HG03558 (cell line): ENCODE data around the gene TWNK.
"Not testable (repeated sequence)": the region's sequence is repeated elsewhere in the genome, so short reads cannot be mapped to it uniquely, and the experiment has no call there.

Experiments used
- ATAC-seq: cut with Tn5 transposase; IDR thresholded peaks from one replicate; pipeline ENCODE4 v1.9.1; 2021; ENCODE audit warnings: moderate number of reproducible peaks; ENCODE audit not compliant: unreplicated experiment; ENCODE audit errors: extremely low read depth

TWNK gene

DNA sequence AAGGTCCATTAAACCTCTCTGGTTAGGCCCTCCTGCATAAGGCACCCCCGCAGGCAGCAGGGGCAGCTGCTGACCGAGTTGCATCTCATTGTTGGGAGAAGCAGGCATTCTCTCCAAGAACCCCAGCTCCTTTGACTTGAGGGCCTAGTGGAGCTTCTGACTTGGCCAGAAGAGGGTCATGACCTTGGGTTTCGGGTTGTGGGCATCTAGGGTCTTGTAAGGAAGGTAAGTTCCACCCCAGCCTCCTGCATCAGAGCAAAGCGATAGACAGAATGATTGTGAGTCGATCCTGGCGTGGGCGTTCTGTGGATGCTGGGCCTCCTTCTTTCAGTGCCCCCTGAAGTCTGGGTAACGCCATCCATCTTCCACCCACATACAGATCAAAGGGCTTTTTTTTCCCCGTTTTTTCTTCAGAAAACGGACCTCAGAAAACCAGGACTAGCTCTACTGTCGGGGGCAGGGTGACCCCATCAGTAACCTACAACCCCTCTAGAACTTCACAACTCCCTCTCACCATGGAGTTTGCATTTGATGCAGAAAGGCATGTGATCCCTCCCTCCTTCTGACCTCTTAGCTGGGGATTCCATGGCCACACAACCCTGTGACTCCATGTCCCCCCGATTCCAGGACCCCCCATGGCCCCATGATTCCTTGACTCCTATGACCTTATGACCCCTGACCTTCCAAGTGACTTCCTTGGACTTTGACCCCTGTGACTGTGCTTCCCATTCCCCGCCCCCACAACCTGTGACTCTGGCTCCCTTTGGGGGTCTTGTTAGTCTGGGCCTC, 15.0 kb upstream of the TWNK start:
- ATAC-seq = no peak

DNA sequence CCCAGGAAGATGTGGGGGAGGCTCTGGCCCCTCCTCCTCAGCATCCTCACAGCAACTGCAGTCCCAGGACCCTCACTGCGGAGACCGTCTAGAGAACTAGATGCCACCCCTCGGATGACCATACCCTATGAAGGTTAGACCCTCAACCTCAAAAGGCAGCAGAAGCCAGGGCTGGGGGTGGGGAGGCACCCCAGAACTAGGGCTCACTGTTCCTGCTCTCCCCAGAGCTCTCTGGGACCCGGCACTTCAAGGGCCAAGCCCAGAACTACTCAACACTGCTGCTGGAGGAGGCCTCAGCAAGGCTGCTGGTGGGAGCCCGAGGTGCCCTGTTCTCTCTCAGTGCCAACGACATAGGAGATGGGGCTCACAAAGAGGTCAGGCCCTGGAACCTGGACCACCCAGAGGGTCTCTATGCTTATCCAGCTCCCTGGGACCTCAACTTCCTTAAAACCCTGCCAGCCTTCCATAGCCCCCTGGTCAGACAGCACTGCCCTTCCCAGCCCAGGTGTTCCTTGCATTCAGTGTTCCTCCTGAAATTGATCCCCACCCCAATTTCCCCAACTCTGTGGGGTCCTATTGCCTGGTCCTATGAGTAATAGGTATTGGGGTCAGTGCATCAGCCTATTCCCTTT, 14.3 kb upstream of the TWNK start:
- no peak for ATAC-seq

DNA sequence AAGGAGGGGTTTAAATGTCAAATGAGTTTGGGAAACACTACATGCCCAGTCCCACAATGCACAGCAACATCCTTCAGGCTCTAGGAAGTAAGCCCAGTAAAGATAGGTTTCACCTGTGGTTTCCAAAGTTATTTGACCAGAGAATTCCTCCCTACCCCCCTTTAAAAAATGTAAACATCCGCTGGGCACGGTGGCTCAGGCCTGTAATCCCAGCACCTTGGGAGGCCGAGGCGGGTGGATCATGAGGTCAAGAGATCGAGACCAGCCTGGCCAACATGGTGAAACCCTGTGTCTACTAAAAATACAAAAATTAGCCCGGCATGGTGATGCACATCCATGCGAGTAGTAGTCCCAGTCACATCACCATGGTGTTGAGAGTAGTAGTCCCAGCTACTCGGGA, 11.9 kb upstream of the TWNK start:
- ATAC-seq = not testable (repeated sequence)

DNA sequence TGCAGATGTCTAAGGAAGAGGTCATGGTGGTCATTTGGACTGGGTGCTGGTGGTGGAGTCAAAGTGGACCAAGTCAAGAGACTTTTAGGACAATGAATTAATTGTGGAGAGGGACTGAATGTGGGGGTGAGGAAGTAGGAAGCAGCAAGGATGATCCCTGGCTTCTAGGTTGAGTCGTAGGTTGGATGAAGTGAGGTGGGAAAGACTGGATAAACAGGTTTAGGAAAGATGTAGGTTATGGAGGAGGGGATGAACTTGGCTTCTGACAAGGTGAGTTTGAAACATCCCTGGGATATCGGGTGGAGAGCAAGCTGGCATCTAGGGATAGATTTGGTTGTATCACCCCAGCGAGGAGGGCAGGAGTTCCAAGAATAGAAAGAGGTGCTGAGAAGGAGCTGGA, 10.4 kb upstream of the TWNK start:
- no peak for ATAC-seq

DNA sequence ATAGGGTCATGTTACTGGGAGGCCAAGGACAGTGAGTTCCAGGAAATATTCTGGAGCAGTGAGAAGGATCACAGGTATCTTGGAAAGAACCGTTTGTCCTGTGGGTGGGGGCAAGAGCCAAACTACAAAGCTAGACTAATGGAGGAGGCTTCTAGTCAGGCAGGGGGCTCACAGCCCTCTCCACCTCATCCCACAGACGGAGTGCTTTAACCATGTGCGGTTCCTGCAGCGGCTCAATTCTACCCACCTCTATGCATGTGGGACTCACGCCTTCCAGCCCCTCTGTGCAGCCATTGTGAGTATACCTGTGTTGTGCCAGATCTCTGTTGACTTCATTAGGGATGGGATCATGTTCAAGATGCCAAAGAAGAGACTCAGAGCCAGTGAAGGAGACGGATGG, 9.9 kb upstream of the TWNK start:
- no peak for ATAC-seq

DNA sequence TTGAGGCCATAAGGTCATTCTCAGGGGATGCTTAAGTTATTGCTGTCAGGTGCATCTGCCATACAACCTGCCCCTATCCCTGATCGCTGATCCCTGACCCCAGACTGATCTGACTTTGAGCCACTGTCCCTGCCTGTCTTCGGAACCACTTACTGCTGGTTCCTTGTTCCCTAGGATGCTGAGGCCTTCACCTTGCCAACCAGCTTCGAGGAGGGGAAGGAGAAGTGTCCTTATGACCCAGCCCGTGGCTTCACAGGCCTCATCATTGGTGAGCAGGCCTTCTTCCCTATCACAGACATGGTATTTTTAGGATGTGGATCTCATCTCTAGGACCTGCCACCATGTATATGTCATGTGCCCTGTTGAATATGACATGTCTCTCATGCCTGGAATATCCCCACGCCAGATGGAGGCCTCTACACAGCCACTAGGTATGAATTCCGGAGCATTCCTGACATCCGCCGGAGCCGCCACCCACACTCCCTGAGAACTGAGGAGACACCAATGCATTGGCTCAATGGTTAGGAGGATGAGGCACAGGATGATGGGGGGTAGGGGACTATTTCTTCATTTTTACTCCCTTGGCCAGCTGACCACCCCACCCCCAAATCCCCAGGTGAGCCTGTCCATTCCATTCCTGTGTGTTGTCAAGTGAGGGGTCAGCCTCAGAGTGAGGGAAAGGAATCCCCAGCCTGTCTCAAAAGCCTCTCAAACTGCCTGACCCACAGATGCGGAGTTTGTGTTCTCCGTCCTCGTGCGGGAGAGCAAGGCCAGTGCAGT, 9.0 kb upstream of the TWNK start:
- no peak for ATAC-seq

DNA sequence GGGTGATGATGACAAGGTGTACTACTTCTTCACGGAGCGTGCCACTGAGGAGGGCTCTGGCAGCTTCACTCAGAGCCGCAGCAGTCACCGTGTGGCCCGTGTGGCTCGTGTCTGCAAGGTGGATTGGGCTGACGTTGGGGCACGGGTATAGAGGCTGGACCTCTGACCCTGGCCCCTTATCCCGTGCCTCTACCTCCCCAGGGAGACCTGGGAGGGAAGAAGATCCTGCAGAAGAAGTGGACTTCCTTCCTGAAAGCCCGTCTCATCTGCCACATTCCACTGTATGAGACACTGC, 8.5 kb upstream of the TWNK start:
- ATAC-seq = no peak

DNA sequence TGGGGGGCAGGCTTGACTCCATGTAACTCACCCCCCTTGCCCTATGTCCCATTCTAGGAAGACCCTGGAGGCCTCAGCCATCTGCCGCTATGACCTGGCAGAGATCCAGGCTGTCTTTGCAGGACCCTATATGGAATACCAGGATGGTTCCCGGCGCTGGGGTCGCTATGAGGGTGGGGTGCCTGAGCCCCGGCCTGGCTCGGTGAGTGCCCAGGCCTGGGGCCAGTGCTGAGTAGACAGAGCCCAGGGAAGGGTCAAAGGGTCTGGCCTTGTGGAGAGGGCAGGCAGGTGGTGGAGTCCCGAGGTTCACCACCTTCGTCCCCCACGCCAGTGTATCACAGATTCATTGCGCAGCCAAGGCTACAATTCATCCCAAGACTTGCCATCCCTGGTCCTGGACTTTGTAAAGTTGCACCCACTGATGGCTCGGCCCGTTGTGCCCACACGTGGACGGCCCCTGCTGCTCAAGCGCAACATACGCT, 7.5 kb upstream of the TWNK start:
- no peak for ATAC-seq

DNA sequence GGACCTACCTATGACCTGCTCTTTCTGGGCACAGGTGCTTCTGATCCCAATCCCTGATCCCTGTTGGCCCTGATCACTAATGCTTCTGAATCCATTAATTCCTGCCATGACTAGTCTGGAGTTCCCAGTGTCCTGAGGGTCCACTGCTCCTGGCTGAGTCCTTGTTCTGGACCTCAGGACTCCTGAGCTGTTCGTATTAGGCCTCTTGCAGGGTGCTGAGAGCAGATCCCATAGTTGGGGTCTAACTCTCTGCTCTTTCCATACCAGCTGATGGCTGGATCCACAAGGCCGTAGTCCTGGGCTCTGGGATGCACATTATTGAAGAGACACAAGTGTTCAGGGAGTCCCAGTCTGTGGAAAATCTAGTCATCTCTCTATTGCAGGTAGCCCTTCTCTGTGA, 7.0 kb upstream of the TWNK start:
- no peak for ATAC-seq

DNA sequence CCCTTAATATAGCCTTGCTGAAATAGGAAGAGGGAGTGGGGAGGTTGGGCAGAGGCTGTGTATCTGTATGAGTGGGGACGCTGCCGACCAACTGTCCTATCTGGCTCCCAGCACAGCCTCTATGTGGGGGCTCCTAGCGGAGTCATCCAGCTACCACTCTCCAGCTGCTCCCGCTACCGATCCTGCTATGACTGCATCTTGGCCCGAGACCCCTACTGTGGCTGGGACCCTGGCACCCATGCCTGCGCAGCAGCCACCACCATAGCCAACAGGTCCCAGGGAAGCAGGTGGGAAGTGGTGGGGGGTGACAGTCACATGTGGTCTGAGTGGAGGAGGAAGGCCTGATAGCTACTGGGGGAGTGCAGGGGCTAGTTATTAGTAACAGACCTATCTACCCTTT, 6.6 kb upstream of the TWNK start:
- no peak for ATAC-seq

DNA sequence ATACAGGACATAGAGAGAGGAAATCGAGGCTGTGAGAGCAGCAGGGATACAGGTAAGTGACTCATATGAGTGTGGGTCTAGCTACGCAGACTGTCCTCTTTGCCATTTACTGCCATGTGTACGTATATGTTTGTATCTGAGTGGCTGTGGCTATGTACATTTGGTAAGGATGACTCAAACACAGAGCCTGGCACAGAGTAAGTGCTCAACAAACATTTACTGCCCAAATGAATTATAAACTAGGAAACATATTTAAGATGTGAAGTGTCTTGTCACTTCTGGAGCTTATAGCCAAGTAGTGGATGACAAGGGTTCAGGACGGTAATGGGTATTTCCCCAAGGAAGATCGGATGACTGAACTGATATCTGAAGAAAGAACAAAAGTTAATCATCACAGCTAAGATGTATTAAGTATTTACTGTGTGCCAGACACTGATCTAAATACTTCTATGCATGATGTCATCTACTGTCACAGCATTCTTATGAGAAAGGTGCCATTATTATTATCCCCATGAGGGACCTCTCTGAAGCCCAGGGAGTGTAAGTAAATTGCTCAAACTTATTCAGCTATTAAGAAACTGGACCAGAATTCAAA, 6.1 kb upstream of the TWNK start:
- ATAC-seq = no peak

DNA sequence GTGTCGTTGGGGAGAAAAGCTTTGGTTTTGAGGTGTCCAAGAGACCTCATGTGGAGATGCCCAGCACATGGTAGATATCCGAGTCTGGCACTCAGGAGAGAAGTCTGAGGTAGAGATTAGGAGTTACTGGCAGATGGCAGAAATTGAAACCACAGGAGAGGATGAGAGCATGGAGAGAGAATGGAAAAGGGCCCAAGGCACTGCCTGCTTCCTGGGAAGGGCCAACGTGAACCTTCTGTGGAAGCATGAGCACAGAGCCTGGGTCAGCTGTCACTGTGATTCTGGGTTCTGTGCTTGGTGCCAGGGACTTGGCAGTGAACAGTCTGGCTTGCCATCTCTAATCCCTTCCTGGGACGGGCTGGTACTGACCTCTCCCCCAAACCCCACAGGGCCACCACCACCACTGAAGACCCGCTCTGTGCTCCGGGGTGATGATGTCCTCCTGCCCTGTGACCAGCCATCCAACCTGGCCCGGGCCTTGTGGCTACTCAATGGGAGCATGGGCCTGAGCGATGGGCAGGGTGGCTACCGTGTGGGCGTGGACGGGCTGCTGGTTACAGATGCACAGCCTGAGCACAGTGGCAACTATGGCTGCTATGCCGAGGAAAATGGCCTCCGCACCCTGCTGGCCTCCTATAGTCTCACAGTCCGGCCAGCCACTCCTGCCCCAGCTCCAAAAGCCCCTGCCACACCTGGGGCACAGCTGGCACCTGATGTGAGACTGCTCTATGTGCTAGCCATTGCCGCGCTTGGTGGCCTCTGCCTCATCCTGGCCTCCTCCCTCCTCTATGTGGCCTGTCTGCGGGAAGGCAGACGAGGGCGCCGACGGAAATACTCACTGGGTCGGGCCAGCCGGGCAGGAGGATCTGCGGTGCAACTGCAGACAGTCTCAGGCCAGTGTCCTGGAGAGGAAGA, 4.2 kb upstream of the TWNK start:
- no peak for ATAC-seq

DNA sequence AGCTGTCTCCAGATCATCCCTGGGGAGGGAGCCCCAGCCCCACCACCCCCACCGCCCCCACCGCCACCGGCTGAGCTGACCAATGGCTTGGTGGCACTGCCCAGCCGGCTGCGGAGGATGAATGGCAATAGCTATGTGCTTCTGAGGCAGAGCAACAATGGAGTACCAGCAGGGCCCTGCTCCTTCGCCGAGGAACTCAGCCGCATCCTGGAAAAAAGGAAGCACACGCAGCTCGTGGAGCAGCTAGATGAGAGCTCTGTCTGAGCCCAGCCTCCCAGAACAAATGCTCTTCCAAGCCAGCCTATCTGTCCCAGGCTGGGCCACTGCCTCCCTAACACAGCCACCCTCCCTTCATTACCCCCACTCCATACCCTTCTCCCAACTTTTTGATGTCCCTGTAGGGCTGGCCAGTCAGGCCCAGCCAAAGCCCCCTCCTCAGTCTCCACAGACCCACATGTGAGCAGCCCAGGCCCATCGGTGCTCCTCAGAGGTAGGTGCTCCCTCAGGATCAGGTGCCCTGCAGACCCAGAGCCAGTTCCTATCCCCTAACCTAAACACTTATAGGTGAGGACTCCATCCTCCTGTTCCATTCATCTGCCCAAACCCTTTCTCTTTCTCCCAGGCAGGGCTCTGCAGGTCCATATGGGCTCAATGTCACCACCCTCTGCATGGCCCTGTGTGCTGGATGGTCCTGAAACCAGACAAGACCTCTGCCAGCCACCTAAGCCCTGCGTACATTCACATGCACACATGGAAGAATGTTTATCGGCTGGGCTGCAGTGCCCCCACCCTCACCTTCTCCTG, 3.3 kb upstream of the TWNK start:
- ATAC-seq = no peak

DNA sequence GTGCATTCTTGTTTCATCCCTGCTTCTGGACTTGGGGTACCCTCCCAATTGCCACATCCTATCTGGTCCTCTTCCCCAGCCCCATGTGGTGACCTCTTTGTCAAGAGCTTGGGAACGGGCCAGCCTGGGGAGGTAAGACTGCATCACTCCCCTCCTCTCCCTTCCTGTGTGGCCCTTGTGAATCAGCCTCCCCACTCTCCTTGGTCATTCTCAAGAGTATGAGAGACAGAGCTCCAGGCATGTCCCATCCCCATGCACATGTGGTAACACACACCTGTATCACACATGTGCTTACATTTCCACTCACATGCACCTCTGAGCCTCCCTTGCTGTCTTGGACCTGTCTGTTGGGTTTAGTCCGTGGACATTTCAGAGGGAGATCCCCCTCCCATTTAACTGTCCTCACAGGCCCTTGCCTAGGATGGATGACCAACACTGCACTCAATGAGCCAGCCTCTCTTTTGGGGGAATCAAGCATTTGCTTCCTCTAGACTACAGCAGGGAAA, 2.6 kb upstream of the TWNK start:
- no peak for ATAC-seq

DNA sequence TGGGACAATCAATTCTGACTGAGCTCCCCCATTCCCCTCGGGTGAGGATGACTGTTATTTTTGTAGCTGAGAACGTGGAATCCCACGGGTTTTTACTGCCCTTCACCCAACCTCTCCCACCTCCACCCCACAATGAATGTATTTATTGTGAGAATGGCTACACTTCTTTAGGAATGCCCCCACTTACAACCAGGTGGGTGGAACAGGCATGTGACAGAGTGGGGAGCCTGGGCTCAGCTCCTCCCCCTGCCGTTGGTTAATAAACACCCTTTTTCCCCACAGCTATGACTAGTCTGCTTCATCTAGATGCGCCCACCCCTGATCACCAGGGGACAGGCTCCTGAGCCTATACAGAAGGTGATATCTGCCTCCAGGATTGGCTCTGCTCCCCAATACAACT, 2.0 kb upstream of the TWNK start:
- no peak for ATAC-seq

DNA sequence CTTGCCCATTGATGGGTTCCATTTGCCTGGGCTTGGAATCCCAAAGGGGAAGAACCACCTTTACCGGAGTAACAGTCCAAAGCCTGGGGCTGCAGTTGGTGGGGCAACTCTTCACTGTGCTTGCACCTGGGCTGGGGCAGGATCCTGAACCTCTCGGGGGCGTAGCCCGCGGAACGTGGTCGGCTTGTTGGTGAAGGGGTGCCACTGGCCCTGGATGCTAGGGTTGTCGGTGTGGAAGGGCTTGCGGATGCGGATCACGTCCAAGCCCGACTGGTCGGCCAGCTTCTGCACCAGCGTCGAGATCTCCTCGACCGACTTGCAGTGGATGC, 756 bp upstream of the TWNK start:
- no peak for ATAC-seq

DNA sequence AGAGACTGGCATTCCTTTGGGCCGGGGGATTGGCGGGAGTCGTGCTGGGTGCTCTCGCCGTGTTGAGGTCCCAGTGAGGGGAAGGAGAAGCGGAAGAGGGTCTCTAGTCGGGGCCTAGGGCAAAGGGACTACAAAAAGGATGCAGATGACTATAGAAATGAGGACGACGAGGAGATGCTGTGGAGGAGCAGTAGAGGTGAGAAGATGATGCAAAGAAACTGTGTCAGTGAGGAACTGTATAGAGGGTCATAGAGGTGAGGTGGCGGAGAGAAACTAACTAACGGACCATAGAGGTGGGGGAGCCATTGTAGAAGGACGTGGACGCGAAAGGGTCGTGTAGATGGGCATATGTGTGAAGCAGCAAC, 324 bp downstream of the TWNK start:
- no peak for ATAC-seq

DNA sequence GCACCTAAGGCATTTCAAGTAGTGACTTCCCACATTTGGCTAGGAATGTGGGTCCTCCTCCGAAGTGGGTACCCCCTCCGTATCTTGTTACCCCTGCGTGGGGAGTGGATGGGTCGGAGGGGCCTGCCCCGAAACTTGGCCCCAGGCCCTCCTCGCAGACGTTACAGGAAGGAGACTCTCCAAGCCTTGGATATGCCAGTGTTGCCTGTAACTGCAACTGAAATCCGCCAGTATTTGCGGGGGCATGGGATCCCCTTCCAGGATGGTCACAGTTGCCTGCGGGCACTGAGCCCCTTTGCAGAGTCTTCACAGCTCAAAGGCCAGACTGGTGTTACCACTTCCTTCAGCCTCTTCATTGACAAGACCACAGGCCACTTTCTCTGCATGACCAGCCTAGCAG, 823 bp downstream of the TWNK start:
- no peak for ATAC-seq

DNA sequence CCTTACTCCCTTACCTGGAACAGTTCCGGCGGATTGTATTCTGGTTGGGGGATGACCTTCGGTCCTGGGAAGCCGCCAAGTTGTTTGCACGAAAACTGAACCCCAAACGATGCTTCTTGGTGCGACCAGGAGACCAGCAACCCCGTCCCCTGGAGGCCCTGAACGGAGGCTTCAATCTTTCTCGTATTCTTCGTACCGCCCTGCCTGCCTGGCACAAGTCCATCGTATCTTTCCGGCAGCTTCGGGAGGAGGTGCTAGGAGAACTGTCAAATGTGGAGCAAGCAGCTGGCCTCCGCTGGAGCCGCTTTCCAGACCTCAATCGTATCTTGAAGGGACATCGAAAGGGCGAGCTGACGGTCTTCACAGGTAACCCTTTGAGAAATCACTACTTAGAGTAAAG, 1.7 kb downstream of the TWNK start:
- no peak for ATAC-seq
